HepG2 (cell line): ENCODE measurements around the gene NT5DC2. TPM values are rescaled to one million over a fixed set of nuclear protein-coding genes. Genes with fewer than 3 reads are reported as not detected.

Source experiments
- ATAC-seq: fragments of 200-7000 bp; cut with Tn5 transposase; 3 replicates; pipeline ENCODE4 v1.9.1; 2020; ENCODE audit warnings: mild to moderate bottlenecking, moderate library complexity
- BruUV-seq: library from RNA; stranded (reverse); fragments of 400-500 nt; replicated peaks from 2 replicates; lab custom pipeline; 2021; lab: Mats Ljungman, UMichigan
- CTCF ChIA-PET: fragments of 300-600 bp; formaldehyde crosslinking; extraction: SDS; loops from one replicate; lab custom pipeline; 2021; ENCODE audit warnings: low total read pairs, inconsistent platforms, low intra/inter-chr PET ratio; lab: Yijun Ruan, JAX
- POLR2A ChIA-PET: fragments of 350-600 bp; sonication (Branson Sonifier 250); formaldehyde crosslinking; loops from one replicate; lab custom pipeline; 2020; ENCODE audit warnings: antibody characterized with exemption, inconsistent platforms; lab: Yijun Ruan, JAX
- DNase-seq: peaks from one replicate; pipeline ENCODE4 v3.0.0-alpha.2; 2015; ENCODE audit warnings: low spot score
- FAIRE-seq: peaks from 3 replicates; lab custom pipeline; 2011; peaks lifted over from hg19 to GRCh38; lab: Jason Lieb, UNC
- H2AFZ ChIP-seq: one replicate; pipeline ENCODE4 v1.6.1; 2011; ENCODE audit warnings: low read length, inconsistent platforms
- H3K27ac ChIP-seq: fragments of 300-600 bp; 3 replicates; pipeline ENCODE4 v1.8.0; 2011; ENCODE audit warnings: mixed run types, mild to moderate bottlenecking, mixed read lengths, low read length, inconsistent platforms; ENCODE audit not compliant: insufficient read depth; ENCODE audit errors: extremely low read length
- H3K27me3 ChIP-seq, 2 experiments: fragments of 200-600 bp in 1 of 2; 2 replicates in 1 of 2; 3 replicates in 1 of 2; pipeline versions ENCODE4 v1.6.0 to v1.8.0; 2011; ENCODE audit warnings: low read length in 2 of 2, mild to moderate bottlenecking in 2 of 2, moderate library complexity in 2 of 2, inconsistent platforms in 1 of 2; ENCODE audit not compliant: insufficient read depth in 2 of 2, control insufficient read depth in 1 of 2
- H3K36me3 ChIP-seq, 2 experiments: fragments of 200-600 bp in 1 of 2; replicated peaks in 1 of 2; 2 replicates in 1 of 2; 3 replicates in 1 of 2; pipeline versions ENCODE4 v1.5.1 to v1.8.0; 2011; ENCODE audit warnings: low read length in 2 of 2, inconsistent platforms in 1 of 2; ENCODE audit not compliant: insufficient read depth in 2 of 2, control insufficient read depth in 1 of 2
- H3K4me1 ChIP-seq: 2 replicates; pipeline ENCODE4 v1.5.1; 2012; ENCODE audit warnings: low read length, inconsistent platforms; ENCODE audit not compliant: insufficient read depth
- H3K4me2 ChIP-seq: 2 replicates; pipeline ENCODE4 v1.6.0; 2011; ENCODE audit warnings: low read depth, low read length, inconsistent platforms
- H3K4me3 ChIP-seq, 3 experiments: fragments of 200-600 bp in 1 of 3; sonication (generic), shearing (Covaris generic) in 1 of 3; replicated peaks in 1 of 3; 2 replicates each; pipeline ENCODE4 v1.5.1; 2011 to 2016; ENCODE audit warnings: low read length in 3 of 3, inconsistent platforms in 2 of 3, low read depth in 2 of 3, mild to moderate bottlenecking in 2 of 3, control low read depth in 1 of 3, mixed read lengths in 1 of 3; ENCODE audit not compliant: insufficient read depth in 1 of 3
- H3K79me2 ChIP-seq: one replicate; pipeline ENCODE4 v1.6.1; 2011; ENCODE audit warnings: low read length, inconsistent platforms; ENCODE audit not compliant: insufficient read depth
- H3K9ac ChIP-seq: 2 replicates; pipeline ENCODE4 v1.6.0; 2011; ENCODE audit warnings: mild to moderate bottlenecking, low read depth, low read length, inconsistent platforms; ENCODE audit not compliant: insufficient read depth
- H3K9me3 ChIP-seq: 2 replicates; pipeline ENCODE4 v1.5.1; 2012; ENCODE audit warnings: mild to moderate bottlenecking, low read length
- H4K20me1 ChIP-seq: 2 replicates; pipeline ENCODE4 v1.6.0; 2011; ENCODE audit warnings: inconsistent platforms, mild to moderate bottlenecking, low read length, moderate library complexity; ENCODE audit not compliant: insufficient read depth
- BCL6 ChIP-seq: IDR thresholded peaks from 2 replicates; pipeline ENCODE4 v1.6.1; 2016; ENCODE audit warnings: missing genetic modification reagents, missing compliant biosample characterization
- CBX5 ChIP-seq: sonication (generic); formaldehyde crosslinking; IDR thresholded peaks from 2 replicates; pipeline ENCODE4 v1.4.0; 2020; ENCODE audit warnings: missing genetic modification reagents, borderline replicate concordance
- CREM ChIP-seq, 2 experiments: sonication (generic) in 1 of 2; formaldehyde crosslinking in 1 of 2; IDR thresholded peaks; 2 replicates each; pipeline versions ENCODE4 v1.4.0 to v1.6.1; 2016 to 2020; ENCODE audit warnings: antibody characterized with exemption in 1 of 2, mild to moderate bottlenecking in 1 of 2, missing genetic modification reagents in 1 of 2
- ETV6 ChIP-seq: sonication (generic); formaldehyde crosslinking; conservative IDR thresholded peaks from 2 replicates; pipeline ENCODE4 v1.4.0; 2020; ENCODE audit warnings: missing genetic modification reagents
- FOSL1 ChIP-seq: sonication (generic); formaldehyde crosslinking; IDR thresholded peaks from 2 replicates; pipeline ENCODE4 v1.9.0; 2021; ENCODE audit warnings: missing genetic modification reagents, borderline replicate concordance
- FOXA1 ChIP-seq, 2 experiments: fragments of 450-650 bp in 1 of 2; sonication (generic) in 1 of 2; formaldehyde crosslinking in 1 of 2; IDR thresholded peaks; 2 replicates each; pipeline versions ENCODE4 v1.4.0 to v1.6.1; 2016 to 2020; ENCODE audit warnings: missing genetic modification reagents in 1 of 2
- GATAD1 ChIP-seq: IDR thresholded peaks from 2 replicates; pipeline ENCODE4 v1.6.1; 2016; ENCODE audit warnings: missing genetic modification reagents, missing compliant biosample characterization
- GLI4 ChIP-seq: sonication (generic); formaldehyde crosslinking; IDR thresholded peaks from 2 replicates; pipeline ENCODE4 v1.5.1; 2020; ENCODE audit warnings: missing genetic modification reagents, mild to moderate bottlenecking, moderate library complexity, borderline replicate concordance
- GPN1 ChIP-seq: sonication (generic); formaldehyde crosslinking; IDR thresholded peaks from 2 replicates; pipeline ENCODE4 v1.5.1; 2020; ENCODE audit warnings: missing genetic modification reagents, borderline replicate concordance
- MAF1 ChIP-seq: sonication (generic); formaldehyde crosslinking; IDR thresholded peaks from 2 replicates; pipeline ENCODE4 v1.5.0; 2020; ENCODE audit warnings: missing genetic modification reagents, borderline replicate concordance
- POLR2AphosphoS2 ChIP-seq: IDR thresholded peaks from 2 replicates; pipeline ENCODE4 v1.6.1; 2011; ENCODE audit warnings: low read depth, low read length, improper control_type of control experiment
- RERE ChIP-seq: IDR thresholded peaks from 2 replicates; pipeline ENCODE4 v1.6.1; 2016; ENCODE audit warnings: low read depth, missing genetic modification reagents, missing compliant biosample characterization
- TAF1 ChIP-seq: sonication (generic); formaldehyde crosslinking; IDR thresholded peaks from 2 replicates; pipeline ENCODE4 v1.4.0; 2020; ENCODE audit warnings: missing genetic modification reagents
- TBX2 ChIP-seq: sonication (generic); formaldehyde crosslinking; IDR thresholded peaks from 2 replicates; pipeline ENCODE4 v1.5.0; 2020; ENCODE audit warnings: missing genetic modification reagents, mild to moderate bottlenecking, borderline replicate concordance
- ZNF260 ChIP-seq: sonication (generic); formaldehyde crosslinking; IDR thresholded peaks from 2 replicates; pipeline ENCODE4 v1.4.0; 2020; ENCODE audit warnings: missing genetic modification reagents, low read depth, mild to moderate bottlenecking, borderline replicate concordance
- ZNF780A ChIP-seq: sonication (generic); formaldehyde crosslinking; IDR thresholded peaks from 2 replicates; pipeline ENCODE4 v1.8.0; 2022; ENCODE audit warnings: mild to moderate bottlenecking, missing genetic modification reagents, moderate library complexity
- ZSCAN30 ChIP-seq: sonication (generic); formaldehyde crosslinking; IDR thresholded peaks from 2 replicates; pipeline ENCODE4 v1.5.0; 2020; ENCODE audit warnings: mild to moderate bottlenecking, missing genetic modification reagents
- WGBS: methylation state at CpG from one replicate; pipeline ENCODE4 v1.1.6; 2017; ENCODE audit warnings: low lambda C conversion rate; 5-methylcytosine and 5-hydroxymethylcytosine counted together
- in situ Hi-C: cut with HindIII; loops from 2 replicates; pipeline ENCODE4 v1.10.0; 2017; ENCODE audit warnings: low pct_unique_long_range_greater_than_20kb; ENCODE audit not compliant: extremely low pct_ligation_motif_present
- intact Hi-C: fragments of 100-400 bp; cut with micrococcal nuclease; formaldehyde crosslinking; loops from one replicate; pipeline ENCODE4 v1.10.0; 2022; ENCODE audit not compliant: unreplicated experiment
- polyA plus RNA-seq, 8 experiments: library from polyadenylated mRNA; depleted of rRNA in 3 of 8; stranded (reverse) in 7 of 8; unstranded in 1 of 8; fragments of >200 nt; fragmentation: Illumina TruSeq in 4 of 8; extraction: Trizol in 4 of 8; gene quantifications; 2 replicates each; pipeline versions ENCODE4 v1.2.1 to v1.2.3, GENCODE V29; 2011 to 2016; ENCODE audit warnings: low read depth in 4 of 8, missing spikeins in 1 of 8, mixed read lengths in 1 of 8; ENCODE audit not compliant: insufficient read depth in 1 of 8
- total RNA-seq, 5 experiments: library from RNA; depleted of rRNA; stranded (reverse); fragments of >200 nt; fragmentation: Illumina TruSeq; extraction: Trizol; gene quantifications; 2 replicates each; pipeline ENCODE4 v1.2.3, GENCODE V29; 2016; ENCODE audit warnings: low read depth in 1 of 5

NT5DC2 gene
- total and polyA plus RNA-seq, 2 of the 13 experiments (the other 11 are each of a cell fraction or from before 2014, with no cell fraction given), result 131 to 240 TPM

GRCh38 chr3:52479877-52480575 is 53.6 kb downstream of the NT5DC2 start:
- H3K9ac ChIP-seq, result no peak overlapping the region

GRCh38 chr3:52479037-52479876 is 54.4 kb downstream of the NT5DC2 start:
- no peaks in the 10 kb centered on the region for H3K79me2 ChIP-seq
- intact Hi-C loops, result no loop called here
- H4K20me1 ChIP-seq, result no peaks in the 10 kb centered on the region
- no peak overlapping the region for H3K9ac ChIP-seq
- H3K9me3 ChIP-seq, result no peaks in the 10 kb centered on the region
- FAIRE-seq (no peak), DNase-seq (no peak), ATAC-seq (no peak)
- in situ Hi-C loops, result no loop called here
- H3K27me3 ChIP-seq, result no peaks in the 10 kb centered on the region
- H3K36me3 ChIP-seq, result peaks cover 36 to 74% of the 10 kb centered on the region in 2 experiments
- BruUV-seq, result no TSS peak
- CTCF ChIA-PET, result no interaction called here
- H3K4me1 ChIP-seq, result peaks cover 11% of the 10 kb centered on the region; the same call in 1 of the 2 replicates
- H3K27ac ChIP-seq, result no peak overlapping the region
- no peak overlapping the region for H3K4me2 ChIP-seq
- POLR2A ChIA-PET, result no interaction called here
- no peak overlapping the region for H2AFZ ChIP-seq
- no peak overlapping the region for H3K4me3 ChIP-seq
- WGBS, result 96% methylated on average over 4 of the region's 7 CpGs
- TF ChIP-seq RERE (CRISPR knock-in tag) (no peak), BCL6 (CRISPR knock-in tag) (no peak), ZNF260 (CRISPR knock-in tag) (no peak), GPN1 (CRISPR knock-in tag) (no peak), MAF1 (CRISPR knock-in tag) (no peak), FOSL1 (CRISPR knock-in tag) (no peak), GLI4 (CRISPR knock-in tag) (no peak)

More at GRCh38 chr3:52479877-52480575, 53.6 kb downstream of the NT5DC2 start:
- intact Hi-C loops (no loop called here), in situ Hi-C loops (no loop called here)
- H3K4me1 ChIP-seq, result peaks cover 11% of the 10 kb centered on the region; the same call in 1 of the 2 replicates
- H3K4me3 ChIP-seq, result no peak overlapping the region
- no peaks in the 10 kb centered on the region for H3K9me3 ChIP-seq
- no peak for ATAC-seq
- DNase-seq, result no peak
- POLR2A ChIA-PET, result no interaction called here
- H3K27ac ChIP-seq, result no peak overlapping the region
- H3K79me2 ChIP-seq, result no peaks in the 10 kb centered on the region
- no peak overlapping the region for H2AFZ ChIP-seq
- BruUV-seq, result no TSS peak
- WGBS, result 97% methylated on average over 8 of the region's 16 CpGs
- H4K20me1 ChIP-seq, result no peaks in the 10 kb centered on the region
- H3K36me3 ChIP-seq, result peaks cover 36 to 74% of the 10 kb centered on the region in 2 experiments
- FAIRE-seq, result no peak
- no peak for TF ChIP-seq FOXA1 (IDR thresholded peaks at IDR 0.05)
- TF ChIP-seq FOXA1 (CRISPR knock-in tag; IDR thresholded peaks at IDR 0.05), result no peak
- TF ChIP-seq GATAD1 (CRISPR knock-in tag), result no peak
- no peak for TF ChIP-seq CBX5 (CRISPR knock-in tag)
- TF ChIP-seq ETV6, result no peak
- TF ChIP-seq TAF1 (CRISPR knock-in tag), result no peak
- no peak for TF ChIP-seq TBX2
- no peak for TF ChIP-seq CREM (IDR thresholded peaks at IDR 0.05)
- no peak for TF ChIP-seq CREM (CRISPR knock-in tag; IDR thresholded peaks at IDR 0.05)
- TF ChIP-seq ZSCAN30 (CRISPR knock-in tag), result no peak
- TF ChIP-seq POLR2AphosphoS2, result no peak
- TF ChIP-seq ZNF780A, result no peak
- H3K4me2 ChIP-seq, result no peak overlapping the region
- CTCF ChIA-PET, result no interaction called here
- no peaks in the 10 kb centered on the region for H3K27me3 ChIP-seq
